MCF 10A (cell line): ENCODE results near the gene HLA-C. TPM values are rescaled to one million over a fixed set of nuclear protein-coding genes. Genes with fewer than 3 reads are reported as not detected.
A peak's percentile ranks its signal among the peaks of the same experiment; 100 is the strongest.

Experiments used
- BruUV-seq: library from RNA; stranded (reverse); fragments of 400-500 nt; replicated peaks from 2 replicates; lab custom pipeline; 2021; lab: Mats Ljungman, UMichigan
- CTCF ChIA-PET: fragments of 300-600 bp; sonication (Branson Sonifier 250); formaldehyde crosslinking; extraction: SDS; loops from one replicate; lab custom pipeline; 2021; ENCODE audit warnings: antibody characterized with exemption, inconsistent platforms; lab: Yijun Ruan, JAX
- POLR2A ChIA-PET: fragments of 300-600, 350-650 bp; sonication (Branson Sonifier 250); formaldehyde crosslinking; extraction: SDS; loops from one replicate; lab custom pipeline; 2020; ENCODE audit warnings: antibody characterized with exemption, inconsistent platforms; lab: Yijun Ruan, JAX
- DNase-seq: peaks from one replicate; pipeline ENCODE4 v3.0.0-alpha.2; 2018; ENCODE audit not compliant: unreplicated experiment
- H3K27ac Mint-ChIP-seq: one replicate; pipeline ENCODE4 v1.8.0; 2022; ENCODE audit warnings: mild to moderate bottlenecking, low read depth, mixed read lengths; ENCODE audit not compliant: unreplicated experiment
- H3K27me3 Mint-ChIP-seq: one replicate; pipeline ENCODE4 v1.8.0; 2022; ENCODE audit warnings: mixed read lengths; ENCODE audit not compliant: insufficient read depth, unreplicated experiment
- H3K36me3 Mint-ChIP-seq: one replicate; pipeline ENCODE4 v1.8.0; 2022; ENCODE audit warnings: mild to moderate bottlenecking, moderate library complexity, mixed read lengths; ENCODE audit not compliant: insufficient read depth, unreplicated experiment
- H3K4me1 Mint-ChIP-seq: one replicate; pipeline ENCODE4 v1.8.0; 2022; ENCODE audit warnings: mixed read lengths; ENCODE audit not compliant: insufficient read depth, unreplicated experiment
- H3K4me3 Mint-ChIP-seq: one replicate; pipeline ENCODE4 v1.8.0; 2022; ENCODE audit warnings: mild to moderate bottlenecking, moderate library complexity, mixed read lengths; ENCODE audit not compliant: unreplicated experiment
- H3K9me3 Mint-ChIP-seq: one replicate; pipeline ENCODE4 v1.8.0; 2022; ENCODE audit warnings: mixed read lengths; ENCODE audit not compliant: unreplicated experiment
- intact Hi-C: fragments of 100-400 bp; cut with micrococcal nuclease; formaldehyde crosslinking; loops from 2 replicates; pipeline ENCODE4 v1.14.1; 2022
- total RNA-seq: library from RNA; stranded (reverse); gene quantifications from 2 replicates; pipeline ENCODE4 v1.2.3, GENCODE V29; 2022
- TF ChIP-seq, protein P1 (sequence below): fragments of 200-600 bp; IDR thresholded peaks from one replicate; pipeline ENCODE4 v1.8.0; 2022; ENCODE audit warnings: antibody characterized with exemption, mild to moderate bottlenecking; ENCODE audit not compliant: unreplicated experiment

HLA-C gene
- total RNA-seq, 1 experiment from 2014 or later: 151 TPM

- H3K4me1 Mint-ChIP-seq: peaks cover 14% of the 10 kb centered on the region
- H3K4me3 Mint-ChIP-seq: peak overlapping the region; percentile 87
- CTCF ChIA-PET: no interaction called here
Observed at GRCh38 chr6:31272836-31273626, 1.1 kb upstream of the HLA-C start.

GRCh38 chr6:31272436-31272835, 544 bp upstream of the HLA-C start:
- Mint-ChIP-seq H3K27ac (peak overlapping the region; percentile 97), H3K4me3 (peak overlapping the region; percentile 87), H3K36me3 (peaks cover 28% of the 10 kb centered on the region), H3K9me3 (no peaks in the 10 kb centered on the region), H3K4me1 (peaks cover 14% of the 10 kb centered on the region), H3K27me3 (peaks cover 40% of the 10 kb centered on the region)
- DNase-seq: peak; percentile 18
- CTCF ChIA-PET: no interaction called here
- TF ChIP-seq, protein P1, sequence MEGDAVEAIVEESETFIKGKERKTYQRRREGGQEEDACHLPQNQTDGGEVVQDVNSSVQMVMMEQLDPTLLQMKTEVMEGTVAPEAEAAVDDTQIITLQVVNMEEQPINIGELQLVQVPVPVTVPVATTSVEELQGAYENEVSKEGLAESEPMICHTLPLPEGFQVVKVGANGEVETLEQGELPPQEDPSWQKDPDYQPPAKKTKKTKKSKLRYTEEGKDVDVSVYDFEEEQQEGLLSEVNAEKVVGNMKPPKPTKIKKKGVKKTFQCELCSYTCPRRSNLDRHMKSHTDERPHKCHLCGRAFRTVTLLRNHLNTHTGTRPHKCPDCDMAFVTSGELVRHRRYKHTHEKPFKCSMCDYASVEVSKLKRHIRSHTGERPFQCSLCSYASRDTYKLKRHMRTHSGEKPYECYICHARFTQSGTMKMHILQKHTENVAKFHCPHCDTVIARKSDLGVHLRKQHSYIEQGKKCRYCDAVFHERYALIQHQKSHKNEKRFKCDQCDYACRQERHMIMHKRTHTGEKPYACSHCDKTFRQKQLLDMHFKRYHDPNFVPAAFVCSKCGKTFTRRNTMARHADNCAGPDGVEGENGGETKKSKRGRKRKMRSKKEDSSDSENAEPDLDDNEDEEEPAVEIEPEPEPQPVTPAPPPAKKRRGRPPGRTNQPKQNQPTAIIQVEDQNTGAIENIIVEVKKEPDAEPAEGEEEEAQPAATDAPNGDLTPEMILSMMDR: no peak
- POLR2A ChIA-PET: interaction anchor here (0.6 to 0.8 kb wide), 4 partner anchors 19 to 1068 kb away, joined by 3 to 4 read pairs (median 3); partner anchors contain the start of gene TCF19
- intact Hi-C loops: loop anchor here (2.0 kb wide), 2 partner anchors 70 to 84 kb away; partner anchors contain the start of gene HLA-B
- TSS peak; percentile 33 for BruUV-seq

More at GRCh38 chr6:31272836-31273626, 1.1 kb upstream of the HLA-C start:
- H3K27ac Mint-ChIP-seq: peak overlapping the region; percentile 97
- TF ChIP-seq, protein P1: no peak
- POLR2A ChIA-PET: interaction anchor here (0.6 to 1.0 kb wide), 6 partner anchors 18 to 1067 kb away, joined by 3 to 4 read pairs (median 3); partner anchors contain the start of gene TCF19
- BruUV-seq: no TSS peak
- intact Hi-C loops: loop anchor here (2.0 kb wide), 2 partner anchors 70 to 84 kb away; partner anchors contain the start of gene HLA-B
- H3K36me3 Mint-ChIP-seq: peaks cover 28% of the 10 kb centered on the region
- DNase-seq: no peak
- H3K9me3 Mint-ChIP-seq: no peaks in the 10 kb centered on the region
- peaks cover 40% of the 10 kb centered on the region for H3K27me3 Mint-ChIP-seq

GRCh38 chr6:31270788-31271640, 878 bp downstream of the HLA-C start:
- H3K27me3 Mint-ChIP-seq: peaks cover 33% of the 10 kb centered on the region
- intact Hi-C loops: no loop called here
- H3K4me3 Mint-ChIP-seq: peak overlapping the region; percentile 87
- H3K36me3 Mint-ChIP-seq: peaks cover 28% of the 10 kb centered on the region
- POLR2A ChIA-PET: interaction anchor here (1.1 kb wide), 1 partner anchor 68 kb away, joined by 3 read pairs; no protein-coding TSS in a partner anchor
- no TSS peak for BruUV-seq
- no peaks in the 10 kb centered on the region for H3K9me3 Mint-ChIP-seq
- H3K4me1 Mint-ChIP-seq: peaks cover 14% of the 10 kb centered on the region
- peak overlapping the region; percentile 97 for H3K27ac Mint-ChIP-seq
- CTCF ChIA-PET: no interaction called here
- peak; percentile 65 for DNase-seq
- TF ChIP-seq, protein P1: no peak

DNA sequence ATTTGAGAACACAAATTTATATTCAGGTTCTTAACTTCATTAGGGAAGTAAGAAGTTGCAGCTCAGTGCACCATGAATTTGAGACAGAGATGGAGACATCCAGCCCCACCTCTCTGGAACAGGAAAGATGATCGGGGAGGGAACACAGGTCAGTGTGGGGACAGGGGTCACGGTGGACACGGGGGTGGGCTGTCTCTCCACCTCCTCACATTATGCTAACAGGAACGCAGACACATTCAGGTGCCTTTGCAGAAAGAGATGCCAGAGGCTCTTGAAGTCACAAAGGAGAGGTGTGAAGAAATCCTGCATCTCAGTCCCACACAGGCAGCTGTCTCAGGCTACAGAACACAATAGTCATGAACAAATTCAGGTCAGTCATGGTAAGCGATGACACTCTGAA, 3.1 kb downstream of the HLA-C start:
- Mint-ChIP-seq H3K4me3 (no peak overlapping the region), H3K27ac (no peak overlapping the region), H3K9me3 (no peaks in the 10 kb centered on the region), H3K27me3 (peaks cover 15% of the 10 kb centered on the region), H3K36me3 (peaks cover 28% of the 10 kb centered on the region), H3K4me1 (peaks cover 14% of the 10 kb centered on the region)
- BruUV-seq: no TSS peak
- ChIA-PET CTCF (interaction anchor here (0.7 to 1.0 kb wide), 2 partner anchors 9 to 73 kb away, joined by 3 read pairs; no protein-coding TSS in a partner anchor), POLR2A (no interaction called here)
- no peak for DNase-seq
- intact Hi-C loops: no loop called here
- TF ChIP-seq, protein P1: no peak
